HG02798 (cell line): Measurements from ENCODE around the gene TEAD3.

Experiments
- ATAC-seq: cut with Tn5 transposase; IDR thresholded peaks from one replicate; pipeline ENCODE4 v1.9.1; 2021; ENCODE audit warnings: mild to moderate bottlenecking; ENCODE audit not compliant: unreplicated experiment, poor library complexity

The TEAD3 gene

DNA sequence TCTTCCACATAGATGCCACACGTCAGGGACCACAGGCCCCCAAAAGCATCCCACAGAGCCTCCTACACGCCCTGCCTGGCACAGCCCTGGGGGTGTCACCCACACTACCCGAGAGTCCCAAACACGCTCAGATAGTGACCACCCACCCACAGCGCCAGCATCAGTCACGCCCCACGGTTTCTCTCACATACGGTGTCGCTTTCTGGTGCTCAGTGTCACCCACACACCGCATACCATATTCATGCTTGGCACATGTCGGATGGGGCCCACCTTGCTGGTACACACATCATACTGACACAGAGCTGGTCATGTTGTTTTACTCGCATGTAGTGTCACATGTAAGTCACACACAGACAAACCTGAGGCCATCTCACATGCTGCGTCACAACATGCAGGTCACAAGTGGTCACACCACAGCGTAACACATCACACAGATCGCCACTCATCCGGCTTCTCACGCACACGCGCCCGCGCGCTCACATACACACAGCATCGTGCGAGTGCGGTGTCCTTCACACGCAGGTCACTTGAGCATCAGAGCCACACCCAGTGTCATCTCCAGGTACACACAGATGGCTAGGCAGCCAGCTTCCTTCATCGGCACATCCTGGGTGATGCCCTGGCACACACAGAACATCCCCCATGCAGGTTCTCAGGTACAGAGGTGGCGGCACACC lies 3.4 kb downstream of the TEAD3 start:
- ATAC-seq = no peak

GRCh38 chr6:35492974-35493284 lies 4.0 kb downstream of the TEAD3 start:
- ATAC-seq = no peak

GRCh38 chr6:35492258-35492973 lies 4.5 kb downstream of the TEAD3 start:
- no peak for ATAC-seq

- no peak for ATAC-seq
Observed at GRCh38 chr6:35491558-35492257, 5.2 kb downstream of the TEAD3 start.

- no peak for ATAC-seq
Observed at GRCh38 chr6:35490821-35491557, 5.9 kb downstream of the TEAD3 start.

GRCh38 chr6:35489995-35490791 lies 6.7 kb downstream of the TEAD3 start:
- no peak for ATAC-seq

- no peak for ATAC-seq
Observed at GRCh38 chr6:35489066-35489465, 7.8 kb downstream of the TEAD3 start.

- ATAC-seq = no peak
Observed at GRCh38 chr6:35488517-35488862, 8.4 kb downstream of the TEAD3 start.

GRCh38 chr6:35487658-35488516 lies 9.0 kb downstream of the TEAD3 start:
- ATAC-seq = no peak

DNA sequence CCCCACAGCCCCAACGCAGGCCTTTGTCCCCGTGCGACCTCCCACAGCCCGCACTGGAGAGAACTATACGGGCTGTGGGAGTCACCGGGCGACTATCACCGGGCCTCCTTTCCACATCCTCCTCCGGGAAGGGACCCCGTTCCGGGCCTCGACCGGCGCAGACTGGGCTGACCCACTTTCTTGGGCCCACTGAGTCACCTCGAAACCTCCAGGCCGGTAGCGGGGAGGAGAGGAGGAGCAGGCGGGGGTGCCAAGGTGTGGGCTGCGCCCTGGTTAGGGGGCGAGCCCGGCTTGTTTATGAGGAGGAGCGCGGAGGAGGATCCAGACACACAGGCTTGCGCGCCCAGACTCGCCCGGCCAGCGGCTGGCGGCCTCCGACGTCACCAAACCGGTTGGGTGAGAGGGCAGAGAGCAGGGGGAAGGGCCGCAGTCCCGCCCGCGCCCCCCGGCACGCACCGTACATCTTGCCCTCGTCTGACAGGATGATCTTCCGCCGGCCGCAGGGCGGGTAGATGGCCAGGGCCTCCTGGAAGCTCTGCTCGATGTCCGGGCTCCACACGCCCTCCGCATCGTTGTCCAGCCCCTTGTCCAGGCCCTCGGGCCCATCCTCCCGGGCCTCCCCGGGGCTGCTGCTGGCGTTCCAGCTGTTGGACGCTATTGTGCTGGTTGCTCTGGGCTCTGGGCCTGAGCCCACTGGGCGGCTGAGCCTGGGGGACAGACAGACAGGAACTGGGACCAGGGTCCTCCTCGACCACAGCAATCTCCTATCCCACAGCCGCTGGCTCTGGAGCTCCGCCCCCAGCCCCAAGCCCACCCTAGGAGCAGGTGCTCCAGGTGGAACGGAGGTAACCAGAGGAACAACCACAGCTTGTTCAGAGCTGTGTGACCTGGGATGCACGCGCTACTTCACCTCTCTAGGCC lies 10.6 kb downstream of the TEAD3 start:
- no peak for ATAC-seq

DNA sequence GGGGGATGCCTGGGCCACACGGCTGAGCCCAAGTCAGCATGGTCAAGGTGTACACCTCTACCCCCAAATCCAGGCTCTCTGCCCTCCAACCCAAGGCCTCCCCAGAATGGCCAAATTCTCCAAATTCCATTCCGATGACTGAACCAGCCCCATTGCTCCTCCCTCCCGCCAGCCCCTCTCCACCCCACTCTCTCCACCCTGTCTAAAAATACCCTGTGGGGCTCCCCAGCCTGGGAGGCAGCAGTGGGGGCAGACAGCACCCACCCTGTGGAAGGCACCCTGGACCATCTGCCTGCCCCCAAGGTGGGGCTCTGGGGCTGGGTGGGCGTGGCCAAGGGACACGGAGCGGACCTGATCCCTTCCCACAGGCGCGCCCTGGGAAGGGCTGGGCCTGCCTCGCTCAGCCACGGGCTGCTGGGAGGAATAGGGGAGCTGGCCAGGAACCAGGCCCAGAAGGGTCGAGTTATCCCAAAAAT lies 11.4 kb downstream of the TEAD3 start:
- ATAC-seq = no peak

GRCh38 chr6:35484921-35485392 lies 11.9 kb downstream of the TEAD3 start:
- ATAC-seq = no peak

DNA sequence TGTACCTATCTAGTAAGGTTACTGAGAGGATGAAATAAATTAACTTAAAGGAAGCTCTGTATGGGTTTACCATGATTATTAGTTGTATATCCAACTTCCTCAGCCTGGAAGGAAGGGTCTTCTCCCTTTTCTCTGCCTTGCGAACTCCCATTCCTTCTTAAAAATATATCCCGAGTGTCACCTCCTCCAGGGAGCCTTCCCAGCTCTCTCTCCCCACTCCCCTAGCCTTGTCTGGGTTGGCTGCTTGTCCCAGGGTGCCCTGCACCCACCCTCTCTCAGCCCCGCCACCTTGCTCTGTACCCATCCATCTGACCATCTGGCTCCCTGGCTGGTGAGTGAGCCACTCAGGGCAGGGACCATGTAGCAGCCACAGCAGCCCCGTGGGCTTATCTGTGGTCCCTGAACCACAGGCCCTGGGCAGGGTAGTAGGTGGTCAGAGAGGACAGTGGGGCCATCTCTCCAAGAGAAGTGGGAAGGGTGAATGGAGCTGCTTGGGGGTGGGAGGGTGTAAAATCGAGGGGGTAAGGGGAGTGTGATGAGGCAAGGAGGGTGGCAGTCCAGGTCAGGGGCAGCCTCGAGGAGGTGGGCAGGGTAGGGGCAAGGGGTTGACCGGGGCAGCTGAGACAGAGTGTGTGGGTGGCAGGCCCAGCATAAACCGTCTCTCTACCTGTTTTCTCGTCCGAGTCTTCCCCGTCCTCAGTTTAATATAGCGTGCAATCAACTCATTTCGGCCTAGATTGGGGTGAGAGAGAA lies 12.8 kb downstream of the TEAD3 start:
- no peak for ATAC-seq

GRCh38 chr6:35483490-35483889 lies 13.4 kb downstream of the TEAD3 start:
- no peak for ATAC-seq

DNA sequence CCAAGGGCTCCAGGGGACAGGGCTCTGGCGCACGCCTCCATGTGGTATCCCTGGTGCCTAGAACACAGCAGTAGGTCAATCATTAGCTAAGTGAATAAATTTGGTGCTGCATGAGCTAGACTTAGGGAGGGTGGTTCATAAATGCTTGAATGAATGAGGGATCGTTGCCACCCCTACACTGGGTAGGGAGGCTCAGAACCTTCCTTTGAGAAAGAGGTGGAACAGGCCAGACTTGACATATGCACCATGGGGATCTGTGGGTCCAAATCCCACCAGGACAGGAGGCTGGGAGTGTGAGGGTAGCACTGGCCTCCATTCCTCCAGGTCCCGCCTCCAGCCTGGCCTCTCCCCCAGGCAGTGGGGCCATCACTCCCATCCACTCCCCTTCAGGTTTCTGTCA lies 13.8 kb downstream of the TEAD3 start:
- ATAC-seq = no peak

GRCh38 chr6:35481226-35481625 lies 15.7 kb downstream of the TEAD3 start:
- no peak for ATAC-seq

GRCh38 chr6:35480176-35480575 lies 16.7 kb downstream of the TEAD3 start:
- no peak for ATAC-seq
